ENCODE data around the gene GATAD1. TPM values are rescaled to one million over a fixed set of nuclear protein-coding genes. Genes with fewer than 3 reads are reported as not detected.

The GATAD1 gene
- total RNA-seq, 1 experiment from 2014 or later = 38.2 TPM

- POLR2A ChIA-PET = no interaction called here
- Mint-ChIP-seq H3K9me3 (ENCODE audit: unreplicated experiment) (no peaks in the 10 kb centered on the region), H3K4me1 (ENCODE audit: low read depth, unreplicated experiment) (no peaks in the 10 kb centered on the region), H3K27me3 (ENCODE audit: insufficient read depth, unreplicated experiment) (no peaks in the 10 kb centered on the region), H3K27ac (ENCODE audit: unreplicated experiment) (no peak overlapping the region), H3K4me3 (ENCODE audit: unreplicated experiment) (no peak overlapping the region), H3K36me3 (ENCODE audit: insufficient read depth, unreplicated experiment) (peaks cover 32% of the 10 kb centered on the region)
- peaks cover 3% of the 10 kb centered on the region; the same call in 1 of the 2 replicates for H3K36me3 ChIP-seq (ENCODE audit: control insufficient read depth, insufficient read depth, low read length)
- H3K4me1 ChIP-seq = no peaks in the 10 kb centered on the region
- no peak for TF ChIP-seq CTCF (IDR thresholded peaks at IDR 0.05; ENCODE audit: insufficient read depth in 1 of 2, low read depth in 1 of 2, low read length in 1 of 2, severe bottlenecking in 1 of 2, unreplicated experiment in 1 of 2)
- no peak for DNase-seq
- H3K9me3 ChIP-seq = no peaks in the 10 kb centered on the region
- BruUV-seq (replicated peaks) = no TSS peak
- no peak overlapping the region for H3K4me3 ChIP-seq (ENCODE audit: low read depth, low read length)
- CTCF ChIA-PET = no interaction called here
- no peaks in the 10 kb centered on the region for H3K27me3 ChIP-seq (replicated peaks; ENCODE audit: control insufficient read depth, insufficient read depth, low read length)
- intact Hi-C loops (cut with micrococcal nuclease; ENCODE audit: unreplicated experiment) = no loop called here
Observed at GRCh38 chr7:92503767-92504166, 56.5 kb downstream of the GATAD1 start.

GRCh38 chr7:92504563-92504962 is 57.3 kb downstream of the GATAD1 start:
- no peaks in the 10 kb centered on the region for H3K4me1 ChIP-seq
- intact Hi-C loops (cut with micrococcal nuclease; ENCODE audit: unreplicated experiment) = no loop called here
- no peak for DNase-seq
- ChIA-PET CTCF (no interaction called here), POLR2A (no interaction called here)
- no peaks in the 10 kb centered on the region for H3K27me3 ChIP-seq (replicated peaks; ENCODE audit: control insufficient read depth, insufficient read depth, low read length)
- no peaks in the 10 kb centered on the region for H3K4me1 Mint-ChIP-seq (ENCODE audit: low read depth, unreplicated experiment)
- TF ChIP-seq CTCF (IDR thresholded peaks at IDR 0.05; ENCODE audit: insufficient read depth in 1 of 2, low read depth in 1 of 2, low read length in 1 of 2, severe bottlenecking in 1 of 2, unreplicated experiment in 1 of 2) = no peak
- no peak overlapping the region for H3K4me3 Mint-ChIP-seq (ENCODE audit: unreplicated experiment)
- no peaks in the 10 kb centered on the region for H3K9me3 ChIP-seq
- no peaks in the 10 kb centered on the region for H3K27me3 Mint-ChIP-seq (ENCODE audit: insufficient read depth, unreplicated experiment)
- peaks cover 29% of the 10 kb centered on the region for H3K36me3 Mint-ChIP-seq (ENCODE audit: insufficient read depth, unreplicated experiment)
- no TSS peak for BruUV-seq (replicated peaks)
- no peak overlapping the region for H3K4me3 ChIP-seq (ENCODE audit: low read depth, low read length)
- no peak overlapping the region for H3K27ac Mint-ChIP-seq (ENCODE audit: unreplicated experiment)
- H3K9me3 Mint-ChIP-seq (ENCODE audit: unreplicated experiment) = no peaks in the 10 kb centered on the region
- H3K36me3 ChIP-seq (ENCODE audit: control insufficient read depth, insufficient read depth, low read length) = peaks cover 3% of the 10 kb centered on the region; the same call in 1 of the 2 replicates

- ChIA-PET CTCF (no interaction called here), POLR2A (no interaction called here)
- BruUV-seq (replicated peaks) = no TSS peak
- no peaks in the 10 kb centered on the region for H3K4me1 Mint-ChIP-seq (ENCODE audit: low read depth, unreplicated experiment)
- DNase-seq = no peak
- no peak overlapping the region for H3K4me3 Mint-ChIP-seq (ENCODE audit: unreplicated experiment)
- no peaks in the 10 kb centered on the region for H3K9me3 ChIP-seq
- H3K27ac Mint-ChIP-seq (ENCODE audit: unreplicated experiment) = no peak overlapping the region
- H3K36me3 Mint-ChIP-seq (ENCODE audit: insufficient read depth, unreplicated experiment) = peaks cover 23% of the 10 kb centered on the region
- H3K36me3 ChIP-seq (ENCODE audit: control insufficient read depth, insufficient read depth, low read length) = no peaks in the 10 kb centered on the region
- no peaks in the 10 kb centered on the region for H3K27me3 ChIP-seq (replicated peaks; ENCODE audit: control insufficient read depth, insufficient read depth, low read length)
- no peaks in the 10 kb centered on the region for H3K4me1 ChIP-seq
- H3K4me3 ChIP-seq (ENCODE audit: low read depth, low read length) = no peak overlapping the region
- no peaks in the 10 kb centered on the region for H3K9me3 Mint-ChIP-seq (ENCODE audit: unreplicated experiment)
- TF ChIP-seq CTCF (IDR thresholded peaks at IDR 0.05; ENCODE audit: insufficient read depth in 1 of 2, low read depth in 1 of 2, low read length in 1 of 2, severe bottlenecking in 1 of 2, unreplicated experiment in 1 of 2) = no peak
- intact Hi-C loops (cut with micrococcal nuclease; ENCODE audit: unreplicated experiment) = no loop called here
- no peaks in the 10 kb centered on the region for H3K27me3 Mint-ChIP-seq (ENCODE audit: insufficient read depth, unreplicated experiment)
Observed at GRCh38 chr7:92506363-92506762, 59.1 kb downstream of the GATAD1 start.

Data from Caco-2 (cell line).